CD4-positive, alpha-beta memory T cell (primary cell): ENCODE data around the gene IGFBP3. TPM values are rescaled to one million over a fixed set of nuclear protein-coding genes. Genes with fewer than 3 reads are reported as not detected.
A peak's percentile ranks its signal among the peaks of the same experiment; 100 is the strongest.

Experiments
- CTCF ChIA-PET: fragments of 350-600 bp; sonication (Branson Sonifier 250); formaldehyde crosslinking; loops from one replicate; lab custom pipeline; 2021; ENCODE audit warnings: inconsistent platforms; ENCODE audit not compliant: partially characterized antibody; lab: Charles Lee
- POLR2A ChIA-PET: fragments of 350-600 bp; sonication (Branson Sonifier 250); formaldehyde crosslinking; loops from one replicate; lab custom pipeline; 2021; ENCODE audit not compliant: partially characterized antibody; lab: Charles Lee
- DNase-seq, 5 donors: peaks; one replicate each; pipeline versions ENCODE4 v3.0.0 to v3.0.0-alpha.2; 2020 to 2022; ENCODE audit warnings: mixed read lengths in 1 of 5
- H3K27ac ChIP-seq: one replicate; pipeline ENCODE4 v1.7.0; 2013; ENCODE audit warnings: low read depth, low read length
- H3K27me3 ChIP-seq: 2 replicates; pipeline ENCODE4 v1.7.0; 2013; ENCODE audit warnings: mild to moderate bottlenecking, low read length, moderate library complexity; ENCODE audit not compliant: insufficient read depth
- H3K36me3 ChIP-seq: 2 replicates; pipeline ENCODE4 v1.7.0; 2013; ENCODE audit warnings: mild to moderate bottlenecking, low read length, moderate library complexity; ENCODE audit not compliant: insufficient read depth
- H3K4me1 ChIP-seq: 2 replicates; pipeline ENCODE4 v1.7.0; 2013; ENCODE audit warnings: mild to moderate bottlenecking, low read length, moderate library complexity; ENCODE audit not compliant: insufficient read depth
- H3K4me3 ChIP-seq, 2 donors: one replicate each; pipeline ENCODE4 v1.7.0; 2013; ENCODE audit warnings: low read length in 2 of 2, mild to moderate bottlenecking in 1 of 2
- H3K9me3 ChIP-seq, 2 donors: one replicate each; pipeline ENCODE4 v1.7.0; 2013; ENCODE audit warnings: low read length in 2 of 2, control low read depth in 1 of 2; ENCODE audit not compliant: control insufficient read depth in 1 of 2
- H3K27ac Mint-ChIP-seq, 7 donors: one replicate each; pipeline ENCODE4 v1.8.0; 2020 to 2021; ENCODE audit warnings: mixed read lengths in 7 of 7, mild to moderate bottlenecking in 6 of 7, inconsistent platforms in 3 of 7, moderate library complexity in 3 of 7
- H3K27me3 Mint-ChIP-seq, 2 donors: one replicate each; pipeline ENCODE4 v1.8.0; 2020 to 2021; ENCODE audit warnings: mixed read lengths in 2 of 2
- H3K36me3 Mint-ChIP-seq, 2 donors: one replicate each; pipeline ENCODE4 v1.8.0; 2020 to 2021; ENCODE audit warnings: mixed read lengths in 2 of 2, inconsistent platforms in 1 of 2, mild to moderate bottlenecking in 1 of 2
- H3K4me1 Mint-ChIP-seq, 4 donors: one replicate each; pipeline ENCODE4 v1.8.0; 2020 to 2021; ENCODE audit warnings: mixed read lengths in 4 of 4, mild to moderate bottlenecking in 1 of 4
- H3K4me3 Mint-ChIP-seq, 8 donors: one replicate each; pipeline ENCODE4 v1.8.0; 2020 to 2021; ENCODE audit warnings: mixed read lengths in 8 of 8, mild to moderate bottlenecking in 7 of 8, moderate library complexity in 6 of 8, inconsistent platforms in 3 of 8
- H3K9me3 Mint-ChIP-seq, 8 donors: one replicate each; pipeline ENCODE4 v1.8.0; 2020 to 2021; ENCODE audit warnings: mixed read lengths in 8 of 8, mild to moderate bottlenecking in 5 of 8, inconsistent platforms in 3 of 8, moderate library complexity in 1 of 8
- intact Hi-C: fragments of 100-400 bp; cut with micrococcal nuclease; formaldehyde crosslinking; loops from one replicate; pipeline ENCODE4 v1.15.1; 2023
- polyA plus RNA-seq, 2 donors: library from polyadenylated mRNA; unstranded; fragments of 300-500 nt; fragmentation: Illumina TruSeq; gene quantifications; one replicate each; pipeline ENCODE4 v1.2.3, GENCODE V29; 2021
- total RNA-seq, 2 experiments: library from RNA; stranded (reverse); gene quantifications; one replicate each; pipeline ENCODE4 v1.2.3, GENCODE V29; 2021

The IGFBP3 gene
- total and polyA plus RNA-seq, 4 experiments from 2014 or later: 10.4 to 19.0 (median 15.6) TPM

DNA sequence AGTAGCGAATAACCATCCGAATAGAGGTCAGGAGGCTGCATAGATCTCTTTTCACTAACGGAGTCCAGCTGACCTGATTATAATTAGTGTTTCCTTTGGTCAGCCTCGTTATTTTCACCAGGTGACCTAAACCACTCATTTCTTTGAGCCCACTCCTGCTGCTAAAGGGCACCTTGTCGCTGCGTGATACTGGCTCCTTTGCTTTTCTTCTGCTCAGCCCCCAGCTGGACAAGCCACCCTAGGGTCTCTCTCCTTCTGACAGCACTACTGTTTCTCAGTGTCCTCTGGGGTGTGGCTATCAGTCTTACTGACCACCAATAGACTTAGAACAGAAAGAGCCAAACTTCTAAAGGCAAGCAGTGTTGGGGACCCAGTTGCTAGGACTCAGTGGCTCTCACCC lies 2.7 kb upstream of the IGFBP3 start:
- CTCF ChIA-PET: interaction anchor here (1.8 to 3.2 kb wide), 2 partner anchors 14 to 33 kb away, joined by 7 to 8 read pairs; no protein-coding TSS in a partner anchor
- DNase-seq: no peak
- Mint-ChIP-seq H3K9me3 (no peaks in the 10 kb centered on the region), H3K27me3 (peaks cover 26 to 31% of the 10 kb centered on the region in 2 donors), H3K4me3 (no peak overlapping the region), H3K27ac (no peak overlapping the region), H3K4me1 (peaks cover 17 to 40% (median 26%) of the 10 kb centered on the region in 4 donors), H3K36me3 (no peaks in the 10 kb centered on the region)
- Histone ChIP-seq H3K27me3 (peaks cover 9% of the 10 kb centered on the region), H3K4me1 (peaks cover 30% of the 10 kb centered on the region), H3K27ac (no peak overlapping the region), H3K36me3 (no peaks in the 10 kb centered on the region), H3K9me3 (no peaks in the 10 kb centered on the region), H3K4me3 (no peak overlapping the region)
- POLR2A ChIA-PET: no interaction called here
- intact Hi-C loops: loop anchor here (2.0 to 10.0 kb wide), 2 partner anchors 17 to 191 kb away; no protein-coding TSS in a partner anchor

DNA sequence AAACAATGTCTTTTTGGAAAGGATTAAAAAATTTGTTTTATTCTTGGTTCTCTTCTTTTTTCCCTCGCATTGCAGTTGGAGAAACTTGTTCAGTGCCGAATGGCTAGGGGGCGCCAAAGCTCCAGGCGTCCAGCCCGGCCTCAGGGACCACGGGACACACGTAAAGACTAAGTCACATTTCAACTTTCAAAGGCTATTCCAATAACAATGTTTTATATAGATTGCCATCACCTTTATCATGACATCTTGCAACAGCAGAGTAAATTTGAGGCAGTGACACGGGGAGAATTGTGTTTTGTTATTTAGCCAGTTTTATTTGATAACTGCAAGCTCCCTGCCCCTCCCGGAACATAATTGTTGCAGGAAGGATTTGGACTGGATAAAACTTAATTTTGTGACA lies 2.2 kb upstream of the IGFBP3 start:
- no peak overlapping the region for H3K4me3 ChIP-seq
- peak overlapping the region in 5 of 7 donors; percentile 36 to 90 (median 47) for H3K27ac Mint-ChIP-seq

GRCh38 chr7:45922810-45923209 lies 1.7 kb upstream of the IGFBP3 start:
- Histone ChIP-seq H3K4me3 (no peak overlapping the region), H3K27me3 (peaks cover 9% of the 10 kb centered on the region), H3K4me1 (peaks cover 40% of the 10 kb centered on the region), H3K9me3 (no peaks in the 10 kb centered on the region), H3K36me3 (no peaks in the 10 kb centered on the region), H3K27ac (no peak overlapping the region)
- DNase-seq: peak; percentile 8 to 49 (median 15)
- ChIA-PET POLR2A (interaction anchor here (1.6 kb wide), 1 partner anchor 17 kb away, joined by 10 read pairs; no protein-coding TSS in a partner anchor), CTCF (interaction anchor here (1.0 to 3.2 kb wide), 12 partner anchors 8 to 1165 kb away, joined by 3 to 8 read pairs (median 6); no protein-coding TSS in a partner anchor)
- peaks cover 17 to 50% (median 23%) of the 10 kb centered on the region in 4 donors for H3K4me1 Mint-ChIP-seq
- no peaks in the 10 kb centered on the region for H3K9me3 Mint-ChIP-seq
- H3K4me3 Mint-ChIP-seq: peak overlapping the region; percentile 60 to 76 (median 72)
- intact Hi-C loops: loop anchor here (1.0 to 10.0 kb wide), 3 partner anchors 18 to 1166 kb away; no protein-coding TSS in a partner anchor
- peaks cover 31% of the 10 kb centered on the region in 2 donors for H3K27me3 Mint-ChIP-seq
- no peaks in the 10 kb centered on the region for H3K36me3 Mint-ChIP-seq
- peak overlapping the region in 6 of 7 donors; percentile 36 to 90 (median 72) for H3K27ac Mint-ChIP-seq

More for the DNA sequence above, 2.2 kb upstream of the IGFBP3 start:
- no peak overlapping the region for H3K27ac ChIP-seq
- Mint-ChIP-seq H3K9me3 (no peaks in the 10 kb centered on the region), H3K27me3 (peaks cover 31% of the 10 kb centered on the region in 2 donors), H3K36me3 (no peaks in the 10 kb centered on the region), H3K4me3 (peak overlapping the region; percentile 60 to 76 (median 72)), H3K4me1 (peaks cover 17 to 46% (median 24%) of the 10 kb centered on the region in 4 donors)
- peaks cover 36% of the 10 kb centered on the region for H3K4me1 ChIP-seq
- peak in 4 of 5 donors; percentile 28 to 45 (median 37) for DNase-seq
- POLR2A ChIA-PET: interaction anchor here (1.6 kb wide), 1 partner anchor 17 kb away, joined by 10 read pairs; no protein-coding TSS in a partner anchor
- H3K36me3 ChIP-seq: no peaks in the 10 kb centered on the region
- intact Hi-C loops: loop anchor here (2.0 to 10.0 kb wide), 2 partner anchors 18 to 192 kb away; no protein-coding TSS in a partner anchor
- CTCF ChIA-PET: interaction anchor here (1.0 to 3.2 kb wide), 10 partner anchors 8 to 1165 kb away, joined by 3 to 8 read pairs (median 6); no protein-coding TSS in a partner anchor
- H3K9me3 ChIP-seq: no peaks in the 10 kb centered on the region
- H3K27me3 ChIP-seq: peaks cover 9% of the 10 kb centered on the region

- intact Hi-C loops: loop anchor here (1.0 to 10.0 kb wide), 3 partner anchors 19 to 1167 kb away; no protein-coding TSS in a partner anchor
- CTCF ChIA-PET: interaction anchor here (1.0 to 3.2 kb wide), 13 partner anchors 8 to 1166 kb away, joined by 3 to 8 read pairs (median 5); no protein-coding TSS in a partner anchor
- H3K9me3 ChIP-seq: no peaks in the 10 kb centered on the region
- H3K4me1 Mint-ChIP-seq: peaks cover 13 to 54% (median 26%) of the 10 kb centered on the region in 4 donors
- H3K4me1 ChIP-seq: peaks cover 42% of the 10 kb centered on the region
- peak in 3 of 5 donors; percentile 3 to 28 (median 20) for DNase-seq
- H3K27ac Mint-ChIP-seq: peak overlapping the region in 6 of 7 donors; percentile 24 to 90 (median 84)
- POLR2A ChIA-PET: interaction anchor here (0.7 to 1.6 kb wide), 2 partner anchors 18 kb away, joined by 4 to 10 read pairs; no protein-coding TSS in a partner anchor
- no peaks in the 10 kb centered on the region for H3K36me3 ChIP-seq
- H3K27me3 ChIP-seq: peaks cover 9% of the 10 kb centered on the region
- H3K27ac ChIP-seq: no peak overlapping the region
- no peaks in the 10 kb centered on the region for H3K9me3 Mint-ChIP-seq
- peaks cover 0 to 1% of the 10 kb centered on the region in 2 donors for H3K36me3 Mint-ChIP-seq
- peak overlapping the region; percentile 60 to 76 (median 71) for H3K4me3 Mint-ChIP-seq
- peaks cover 33 to 38% of the 10 kb centered on the region in 2 donors for H3K27me3 Mint-ChIP-seq
- no peak overlapping the region for H3K4me3 ChIP-seq
Measured at GRCh38 chr7:45921699-45922519, 837 bp upstream of the IGFBP3 start.

DNA sequence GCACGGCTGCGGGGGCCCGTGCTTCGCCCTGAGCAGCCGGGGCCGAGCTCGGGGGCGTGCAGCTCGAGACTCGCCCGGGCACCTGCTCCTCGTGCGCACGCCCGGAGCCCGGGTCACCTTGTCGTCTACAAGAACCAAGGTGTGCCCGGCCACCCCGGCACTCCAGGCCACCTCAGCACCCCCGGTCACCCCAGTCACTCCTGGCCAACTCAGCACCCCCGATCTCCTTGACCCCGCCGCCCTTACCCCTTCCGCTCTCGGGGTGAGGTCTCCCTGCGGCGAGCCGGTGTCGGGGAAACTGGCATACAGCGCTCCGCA lies 268 bp upstream of the IGFBP3 start:
- Mint-ChIP-seq H3K27ac (peak overlapping the region in 2 of 7 donors; percentile 30 to 90), H3K36me3 (peaks cover 0 to 1% of the 10 kb centered on the region in 2 donors), H3K27me3 (peaks cover 33 to 38% of the 10 kb centered on the region in 2 donors), H3K4me1 (peaks cover 13 to 54% (median 26%) of the 10 kb centered on the region in 4 donors), H3K9me3 (no peaks in the 10 kb centered on the region), H3K4me3 (peak overlapping the region; percentile 52 to 76 (median 71))
- H3K9me3 ChIP-seq: no peaks in the 10 kb centered on the region
- no peak overlapping the region for H3K27ac ChIP-seq
- ChIA-PET CTCF (interaction anchor here (1.0 to 3.2 kb wide), 4 partner anchors 8 to 19 kb away, joined by 3 to 8 read pairs (median 6); no protein-coding TSS in a partner anchor), POLR2A (interaction anchor here (0.7 kb wide), 1 partner anchor 19 kb away, joined by 4 read pairs; no protein-coding TSS in a partner anchor)
- intact Hi-C loops: loop anchor here (10.0 kb wide), 1 partner anchor 193 kb away; no protein-coding TSS in a partner anchor
- peaks cover 9% of the 10 kb centered on the region for H3K27me3 ChIP-seq
- no peak for DNase-seq
- peaks cover 42% of the 10 kb centered on the region for H3K4me1 ChIP-seq
- H3K4me3 ChIP-seq: no peak overlapping the region
- no peaks in the 10 kb centered on the region for H3K36me3 ChIP-seq

DNA sequence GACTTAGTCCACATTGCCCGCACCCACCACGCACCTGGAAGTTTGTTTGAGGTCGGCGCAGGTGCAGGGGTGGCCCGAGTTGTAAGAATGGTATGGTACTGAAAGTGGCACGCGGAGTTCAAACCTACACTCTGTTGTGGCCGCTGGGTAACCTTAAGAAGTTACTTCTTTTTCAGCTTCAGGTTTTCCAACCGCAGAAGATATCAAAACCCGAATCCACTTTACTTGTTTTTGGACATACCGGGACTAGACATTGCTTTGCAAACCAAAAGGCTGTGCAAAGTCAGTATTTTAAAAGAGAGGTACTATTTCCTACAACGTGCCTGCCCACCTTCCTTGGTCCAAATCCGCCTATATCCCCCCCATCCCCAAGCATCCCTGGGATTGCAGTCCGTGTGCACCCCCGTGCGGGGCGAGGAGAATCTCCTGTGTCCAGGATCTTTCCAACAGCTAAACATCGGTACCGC lies 1.0 kb downstream of the IGFBP3 start:
- peaks cover 33 to 41% of the 10 kb centered on the region in 2 donors for H3K27me3 Mint-ChIP-seq
- H3K36me3 Mint-ChIP-seq: peaks cover 0 to 2% of the 10 kb centered on the region in 2 donors
- Histone ChIP-seq H3K4me1 (peaks cover 42% of the 10 kb centered on the region), H3K36me3 (no peaks in the 10 kb centered on the region), H3K27me3 (peaks cover 9% of the 10 kb centered on the region), H3K4me3 (peak overlapping the region in 1 of 2 donors; percentile 15), H3K9me3 (no peaks in the 10 kb centered on the region), H3K27ac (no peak overlapping the region)
- peak overlapping the region in 3 of 7 donors; percentile 36 to 68 (median 55) for H3K27ac Mint-ChIP-seq
- peaks cover 13 to 54% (median 28%) of the 10 kb centered on the region in 4 donors for H3K4me1 Mint-ChIP-seq
- no peak for DNase-seq
- H3K9me3 Mint-ChIP-seq: no peaks in the 10 kb centered on the region
- ChIA-PET POLR2A (no interaction called here), CTCF (interaction anchor here (1.2 to 3.2 kb wide), 3 partner anchors 9 to 432 kb away, joined by 3 to 11 read pairs (median 10); no protein-coding TSS in a partner anchor)
- intact Hi-C loops: loop anchor here (5.0 to 10.0 kb wide), 2 partner anchors 195 to 1897 kb away; no protein-coding TSS in a partner anchor
- H3K4me3 Mint-ChIP-seq: peak overlapping the region; percentile 75 to 89 (median 82)
